Bronchial epithelial cell (primary cell): ENCODE results near the gene EIF4ENIF1. TPM values are rescaled to one million over a fixed set of nuclear protein-coding genes. Genes with fewer than 3 reads are reported as not detected.
"Not testable (repeated sequence)": the region's sequence is repeated elsewhere in the genome, so short reads cannot be mapped to it uniquely, and the experiment has no call there.

ENCODE experiments used
- DNase-seq: peaks from one replicate; pipeline ENCODE4 v3.0.0-alpha.2; 2010; ENCODE audit warnings: low read depth
- FAIRE-seq: peaks from 2 replicates; lab custom pipeline; 2011; peaks lifted over from hg19 to GRCh38; lab: Jason Lieb, UNC
- H3K27me3 ChIP-seq: 2 replicates; pipeline ENCODE4 v1.5.1; 2011; ENCODE audit warnings: low read length; ENCODE audit not compliant: control insufficient read depth, insufficient read depth
- H3K36me3 ChIP-seq: 2 replicates; pipeline ENCODE4 v1.5.1; 2011; ENCODE audit warnings: low read length; ENCODE audit not compliant: control insufficient read depth, insufficient read depth
- H3K4me3 ChIP-seq: 2 replicates; pipeline ENCODE4 v1.5.1; 2011; ENCODE audit warnings: mild to moderate bottlenecking, low read depth, low read length, control low read depth
- CTCF ChIP-seq: IDR thresholded peaks from 2 replicates; pipeline ENCODE4 v1.5.1; 2011; ENCODE audit warnings: mild to moderate bottlenecking, moderate library complexity, low read length, control low read depth, inconsistent platforms; ENCODE audit not compliant: insufficient read depth, severe bottlenecking
- total RNA-seq: library from RNA; depleted of rRNA; stranded (reverse); fragments of >200 nt; gene quantifications from 2 replicates; pipeline ENCODE4 v1.2.1, GENCODE V29; 2014

Gene EIF4ENIF1
- total RNA-seq, 1 donor from 2014 or later: 5.3 TPM

GRCh38 chr22:31495343-31495742 is 5.7 kb upstream of the EIF4ENIF1 start:
- peak overlapping the region; percentile 90 for H3K4me3 ChIP-seq
- no peaks in the 10 kb centered on the region for H3K36me3 ChIP-seq
- TF ChIP-seq CTCF: no peak
- FAIRE-seq (no peak), DNase-seq (no peak)
- H3K27me3 ChIP-seq: no peaks in the 10 kb centered on the region

GRCh38 chr22:31493355-31493754 is 3.7 kb upstream of the EIF4ENIF1 start:
- not testable (repeated sequence) for H3K27me3 ChIP-seq, H3K4me3 ChIP-seq, FAIRE-seq, DNase-seq, H3K36me3 ChIP-seq

GRCh38 chr22:31492151-31492550 is 2.5 kb upstream of the EIF4ENIF1 start:
- FAIRE-seq (no peak), DNase-seq (peak; percentile 26)
- Histone ChIP-seq H3K27me3 (no peaks in the 10 kb centered on the region), H3K4me3 (no peak overlapping the region), H3K36me3 (no peaks in the 10 kb centered on the region)
- no peak for TF ChIP-seq CTCF

- no peak for DNase-seq
- FAIRE-seq: no peak
- no peaks in the 10 kb centered on the region for H3K36me3 ChIP-seq
- no peak overlapping the region for H3K4me3 ChIP-seq
- no peaks in the 10 kb centered on the region for H3K27me3 ChIP-seq
- TF ChIP-seq CTCF: no peak
Measured at GRCh38 chr22:31491218-31491962, 1.7 kb upstream of the EIF4ENIF1 start.

- DNase-seq (peak; percentile 70), FAIRE-seq (peak; percentile 23)
- Histone ChIP-seq H3K4me3 (peak overlapping the region; percentile 60), H3K36me3 (no peaks in the 10 kb centered on the region), H3K27me3 (no peaks in the 10 kb centered on the region)
- TF ChIP-seq CTCF: no peak
Measured at GRCh38 chr22:31490496-31490925, 869 bp upstream of the EIF4ENIF1 start.

- DNase-seq: no peak
- FAIRE-seq: no peak
Measured at GRCh38 chr22:31488988-31489617, 539 bp downstream of the EIF4ENIF1 start.

More at GRCh38 chr22:31488988-31489617, 539 bp downstream of the EIF4ENIF1 start:
- no peaks in the 10 kb centered on the region for H3K36me3 ChIP-seq
- TF ChIP-seq CTCF: no peak
- H3K4me3 ChIP-seq: peak overlapping the region; percentile 60
- H3K27me3 ChIP-seq: no peaks in the 10 kb centered on the region
